Measurements from ENCODE around the gene SLC25A26.

SLC25A26 gene

GRCh38 chr3:66210687-66211295 is 10.0 kb upstream of the SLC25A26 start:
- H3K4me3 ChIP-seq (ENCODE audit: low read length): no peak overlapping the region
- no peaks in the 10 kb centered on the region for H3K9me3 ChIP-seq (ENCODE audit: control insufficient read depth, insufficient read depth, low read length)
- H3K4me2 ChIP-seq (ENCODE audit: low read length): no peak overlapping the region

GRCh38 chr3:66211779-66212178 is 9.0 kb upstream of the SLC25A26 start:
- Histone ChIP-seq H3K36me3 (ENCODE audit: control insufficient read depth, low read length) (no peaks in the 10 kb centered on the region), H3K79me2 (ENCODE audit: control insufficient read depth, low read length) (no peaks in the 10 kb centered on the region), H3K27me3 (ENCODE audit: control insufficient read depth, low read length) (no peaks in the 10 kb centered on the region), H3K9me3 (ENCODE audit: control insufficient read depth, insufficient read depth, low read length) (no peaks in the 10 kb centered on the region), H3F3A (ENCODE audit: control insufficient read depth, insufficient read depth) (no peaks in the 10 kb centered on the region), H3K4me2 (ENCODE audit: low read length) (no peak overlapping the region), H3K9me2 (replicated peaks; ENCODE audit: control insufficient read depth, low read length) (no peaks in the 10 kb centered on the region), H3K27ac (ENCODE audit: low read depth, low read length) (no peak overlapping the region), H4K20me1 (ENCODE audit: control insufficient read depth, insufficient read depth, low read depth, low read length) (no peaks in the 10 kb centered on the region), H3K4me1 (ENCODE audit: control insufficient read depth, low read length) (no peaks in the 10 kb centered on the region), H3K4me3 (ENCODE audit: low read length) (no peak overlapping the region)
- no peak for TF ChIP-seq EZH2phosphoT487 (IDR thresholded peaks at IDR 0.05; ENCODE audit: borderline replicate concordance, low read length)
- no peak for TF ChIP-seq CTCF (IDR thresholded peaks at IDR 0.05; ENCODE audit: low read depth, low read length, poor library complexity, severe bottlenecking)

More at GRCh38 chr3:66210687-66211295, 10.0 kb upstream of the SLC25A26 start:
- Histone ChIP-seq H3K79me2 (ENCODE audit: control insufficient read depth, low read length) (no peaks in the 10 kb centered on the region), H3K27me3 (ENCODE audit: control insufficient read depth, low read length) (no peaks in the 10 kb centered on the region), H3K9me2 (replicated peaks; ENCODE audit: control insufficient read depth, low read length) (no peaks in the 10 kb centered on the region), H3K36me3 (ENCODE audit: control insufficient read depth, low read length) (no peaks in the 10 kb centered on the region), H4K20me1 (ENCODE audit: control insufficient read depth, insufficient read depth, low read depth, low read length) (no peaks in the 10 kb centered on the region), H3F3A (ENCODE audit: control insufficient read depth, insufficient read depth) (no peaks in the 10 kb centered on the region), H3K27ac (ENCODE audit: low read depth, low read length) (no peak overlapping the region), H3K4me1 (ENCODE audit: control insufficient read depth, low read length) (no peaks in the 10 kb centered on the region)
- TF ChIP-seq CTCF (IDR thresholded peaks at IDR 0.05; ENCODE audit: low read depth, low read length, poor library complexity, severe bottlenecking): no peak
- no peak for TF ChIP-seq EZH2phosphoT487 (IDR thresholded peaks at IDR 0.05; ENCODE audit: borderline replicate concordance, low read length)

- TF ChIP-seq CTCF (IDR thresholded peaks at IDR 0.05; ENCODE audit: low read depth, low read length, poor library complexity, severe bottlenecking) (no peak), EZH2phosphoT487 (IDR thresholded peaks at IDR 0.05; ENCODE audit: borderline replicate concordance, low read length) (no peak)
- H3K4me1 ChIP-seq (ENCODE audit: control insufficient read depth, low read length): peaks cover 2% of the 10 kb centered on the region
- no peaks in the 10 kb centered on the region for H3K9me2 ChIP-seq (replicated peaks; ENCODE audit: control insufficient read depth, low read length)
- H3K27me3 ChIP-seq (ENCODE audit: control insufficient read depth, low read length): no peaks in the 10 kb centered on the region
- no peaks in the 10 kb centered on the region for H3K9me3 ChIP-seq (ENCODE audit: control insufficient read depth, insufficient read depth, low read length)
- H3K4me3 ChIP-seq (ENCODE audit: low read length): no peak overlapping the region
- no peak overlapping the region for H3K27ac ChIP-seq (ENCODE audit: low read depth, low read length)
- H4K20me1 ChIP-seq (ENCODE audit: control insufficient read depth, insufficient read depth, low read depth, low read length): no peaks in the 10 kb centered on the region
- no peaks in the 10 kb centered on the region for H3K79me2 ChIP-seq (ENCODE audit: control insufficient read depth, low read length)
- H3K36me3 ChIP-seq (ENCODE audit: control insufficient read depth, low read length): no peaks in the 10 kb centered on the region
- H3F3A ChIP-seq (ENCODE audit: control insufficient read depth, insufficient read depth): no peaks in the 10 kb centered on the region
- no peak overlapping the region for H3K4me2 ChIP-seq (ENCODE audit: low read length)
Measured at GRCh38 chr3:66215106-66215505, 5.7 kb upstream of the SLC25A26 start.
